H9 (cell line): ENCODE measurements around the gene HLA-E. TPM values are rescaled to one million over a fixed set of nuclear protein-coding genes. Genes with fewer than 3 reads are reported as not detected.
"Not testable (repeated sequence)": the region's sequence is repeated elsewhere in the genome, so short reads cannot be mapped to it uniquely, and the experiment has no call there.

ENCODE experiments used
- DNase-seq: peaks from one replicate; pipeline ENCODE4 v3.0.0-alpha.2; 2017
- H2AFZ ChIP-seq: one replicate; pipeline ENCODE4 v1.6.1; 2013; ENCODE audit warnings: mild to moderate bottlenecking, low read length, control low read depth, moderate library complexity
- H2AK5ac ChIP-seq: 2 replicates; pipeline ENCODE4 v1.6.1; 2013; ENCODE audit warnings: low read length, control low read depth, mixed read lengths; ENCODE audit not compliant: insufficient read length
- H2BK120ac ChIP-seq: one replicate; pipeline ENCODE4 v1.6.1; 2013; ENCODE audit warnings: low read depth, mild to moderate bottlenecking, low read length, control low read depth, inconsistent platforms; ENCODE audit not compliant: poor library complexity, severe bottlenecking
- H2BK12ac ChIP-seq: 2 replicates; pipeline ENCODE4 v1.6.1; 2013; ENCODE audit warnings: low read length, control low read depth, mixed read lengths, low read depth; ENCODE audit not compliant: insufficient read length
- H2BK15ac ChIP-seq: 2 replicates; pipeline ENCODE4 v1.6.1; 2013; ENCODE audit warnings: low read depth, low read length, control low read depth
- H2BK20ac ChIP-seq: one replicate; pipeline ENCODE4 v1.6.1; 2013; ENCODE audit warnings: low read depth, mild to moderate bottlenecking, low read length, control low read depth, inconsistent platforms; ENCODE audit not compliant: poor library complexity, severe bottlenecking
- H2BK5ac ChIP-seq: 2 replicates; pipeline ENCODE4 v1.6.1; 2013; ENCODE audit warnings: low read length, control low read depth, mixed read lengths; ENCODE audit not compliant: insufficient read length
- H3K14ac ChIP-seq: 2 replicates; pipeline ENCODE4 v1.6.1; 2013; ENCODE audit warnings: low read length, control low read depth; ENCODE audit not compliant: insufficient read depth
- H3K18ac ChIP-seq: 2 replicates; pipeline ENCODE4 v1.6.1; 2013; ENCODE audit warnings: low read depth, mild to moderate bottlenecking, mixed read lengths, low read length, control low read depth; ENCODE audit not compliant: insufficient read length
- H3K23ac ChIP-seq: 2 replicates; pipeline ENCODE4 v1.6.1; 2013; ENCODE audit warnings: low read length, control low read depth, mixed read lengths, low read depth; ENCODE audit not compliant: insufficient read length
- H3K23me2 ChIP-seq: 2 replicates; pipeline ENCODE4 v1.6.1; 2013; ENCODE audit warnings: low read depth, mild to moderate bottlenecking, mixed read lengths, low read length, control low read depth; ENCODE audit not compliant: insufficient read length, poor library complexity, severe bottlenecking
- H3K27ac ChIP-seq: 2 replicates; pipeline ENCODE4 v1.5.1; 2013; ENCODE audit warnings: low read length, control low read depth, mixed read lengths, low read depth; ENCODE audit not compliant: insufficient read length
- H3K27me3 ChIP-seq: 2 replicates; pipeline ENCODE4 v1.6.1; 2013; ENCODE audit warnings: low read length, control low read depth, inconsistent platforms; ENCODE audit not compliant: insufficient read depth
- H3K4ac ChIP-seq: 2 replicates; pipeline ENCODE4 v1.6.1; 2013; ENCODE audit warnings: low read depth, mild to moderate bottlenecking, control low read depth, inconsistent platforms, low read length, moderate library complexity
- H3K4me1 ChIP-seq: 2 replicates; pipeline ENCODE4 v1.6.1; 2013; ENCODE audit warnings: low read length, control low read depth, inconsistent platforms; ENCODE audit not compliant: insufficient read depth
- H3K4me2 ChIP-seq: 2 replicates; pipeline ENCODE4 v1.6.1; 2013; ENCODE audit warnings: low read length, control low read depth, mixed read lengths; ENCODE audit not compliant: insufficient read length, insufficient read depth
- H3K56ac ChIP-seq: 2 replicates; pipeline ENCODE4 v1.6.1; 2013; ENCODE audit warnings: low read depth, mild to moderate bottlenecking, mixed read lengths, low read length, control low read depth; ENCODE audit not compliant: insufficient read length
- H3K79me1 ChIP-seq: 2 replicates; pipeline ENCODE4 v1.6.1; 2013; ENCODE audit warnings: low read depth, mild to moderate bottlenecking, moderate library complexity, low read length, control low read depth, inconsistent platforms; ENCODE audit not compliant: insufficient read depth, poor library complexity, severe bottlenecking
- H3K79me2 ChIP-seq: 2 replicates; pipeline ENCODE4 v1.6.1; 2013; ENCODE audit warnings: low read length, control low read depth, inconsistent platforms; ENCODE audit not compliant: insufficient read depth
- H3K9ac ChIP-seq: 2 replicates; pipeline ENCODE4 v1.6.1; 2013; ENCODE audit warnings: low read length, control low read depth, mixed read lengths; ENCODE audit not compliant: insufficient read length; ENCODE audit errors: extremely low read depth
- H3K9me3 ChIP-seq: one replicate; pipeline ENCODE4 v1.6.1; 2013; ENCODE audit warnings: low read depth, low read length, inconsistent platforms; ENCODE audit not compliant: control insufficient read depth
- H3T11ph ChIP-seq: one replicate; pipeline ENCODE4 v1.6.1; 2013; ENCODE audit warnings: mild to moderate bottlenecking, low read length, control low read depth, inconsistent platforms
- H4K20me1 ChIP-seq: one replicate; pipeline ENCODE4 v1.6.1; 2013; ENCODE audit not compliant: control insufficient read depth, insufficient read length, insufficient read depth
- H4K5ac ChIP-seq: 2 replicates; pipeline ENCODE4 v1.6.1; 2013; ENCODE audit warnings: low read depth, mild to moderate bottlenecking, mixed read lengths, low read length, control low read depth; ENCODE audit not compliant: insufficient read length
- H4K8ac ChIP-seq: replicated peaks from 2 replicates; pipeline ENCODE4 v1.6.1; 2013; ENCODE audit warnings: low read length, control low read depth, mixed read lengths, low read depth; ENCODE audit not compliant: insufficient read length
- H4K91ac ChIP-seq: 2 replicates; pipeline ENCODE4 v1.6.1; 2013; ENCODE audit warnings: low read depth, mild to moderate bottlenecking, moderate library complexity, mixed read lengths, low read length, control low read depth; ENCODE audit not compliant: insufficient read length
- H3K27ac Mint-ChIP-seq, 3 experiments: 2 replicates in 2 of 3; 3 replicates in 1 of 3; pipeline ENCODE4 v1.8.0; 2020 to 2021; ENCODE audit warnings: mixed read lengths in 3 of 3, mild to moderate bottlenecking in 1 of 3, moderate library complexity in 1 of 3
- H3K27me3 Mint-ChIP-seq: 2 replicates; pipeline ENCODE4 v1.8.0; 2021; ENCODE audit warnings: low read depth, mild to moderate bottlenecking, moderate library complexity, mixed read lengths
- H3K36me3 Mint-ChIP-seq, 3 experiments: 2 replicates in 2 of 3; 3 replicates in 1 of 3; pipeline ENCODE4 v1.8.0; 2020 to 2021; ENCODE audit warnings: low read depth in 3 of 3, mixed read lengths in 3 of 3; ENCODE audit not compliant: insufficient read depth in 1 of 3
- H3K4me1 Mint-ChIP-seq, 2 experiments: 2 replicates each; pipeline ENCODE4 v1.8.0; 2020; ENCODE audit warnings: mixed read lengths in 2 of 2
- H3K4me3 Mint-ChIP-seq, 2 experiments: 2 replicates in 1 of 2; 3 replicates in 1 of 2; pipeline ENCODE4 v1.8.0; 2020 to 2021; ENCODE audit warnings: mild to moderate bottlenecking in 2 of 2, mixed read lengths in 2 of 2, moderate library complexity in 1 of 2
- H3K9me3 Mint-ChIP-seq, 2 experiments: 2 replicates in 1 of 2; 3 replicates in 1 of 2; pipeline ENCODE4 v1.8.0; 2020; ENCODE audit warnings: mild to moderate bottlenecking in 2 of 2, mixed read lengths in 2 of 2, moderate library complexity in 1 of 2
- CTCF ChIP-seq: fragments of 200-600 bp; sonication (generic); conservative IDR thresholded peaks from 3 replicates; pipeline ENCODE4 v1.8.0; 2021; ENCODE audit warnings: antibody characterized with exemption, mild to moderate bottlenecking
- WGBS: extraction: QIAGEN DNeasy Blood & Tissue Kit; methylation state at CpG from one replicate; pipeline ENCODE4 v1.1.7; 2013; ENCODE audit warnings: missing lambda C conversion rate, low lambda C conversion rate, mixed read lengths; ENCODE audit not compliant: insufficient read length; ENCODE audit errors: extremely low coverage; 5-methylcytosine and 5-hydroxymethylcytosine counted together
- total RNA-seq: library from RNA; stranded (reverse); gene quantifications from 2 replicates; pipeline ENCODE4 v1.2.1, GENCODE V29; 2021

Gene HLA-E
- total RNA-seq, 1 experiment from 2014 or later: 28.1 TPM

DNA sequence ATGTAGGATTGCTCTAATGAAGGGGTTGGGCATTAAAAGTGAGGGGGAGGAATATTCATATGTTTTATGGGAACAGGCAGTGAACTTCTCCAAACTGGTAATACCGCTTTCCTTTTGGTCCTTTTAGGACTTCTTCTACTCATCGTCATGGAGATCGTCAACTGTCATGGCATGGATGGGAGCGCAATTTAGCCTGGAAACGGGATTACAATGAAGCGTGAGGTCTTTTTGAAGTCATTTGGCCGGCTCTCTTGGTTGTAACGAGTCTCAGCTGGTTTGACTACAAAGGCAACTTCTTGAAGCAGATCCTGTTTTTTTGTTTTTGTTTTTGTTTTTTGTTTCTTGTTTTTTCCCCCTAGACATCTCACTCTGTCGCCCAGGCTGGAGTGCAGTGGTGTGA lies 1.4 kb upstream of the HLA-E start:
- no peaks in the 10 kb centered on the region for H3K9me3 Mint-ChIP-seq
- no peak overlapping the region for H3K4ac ChIP-seq

DNA sequence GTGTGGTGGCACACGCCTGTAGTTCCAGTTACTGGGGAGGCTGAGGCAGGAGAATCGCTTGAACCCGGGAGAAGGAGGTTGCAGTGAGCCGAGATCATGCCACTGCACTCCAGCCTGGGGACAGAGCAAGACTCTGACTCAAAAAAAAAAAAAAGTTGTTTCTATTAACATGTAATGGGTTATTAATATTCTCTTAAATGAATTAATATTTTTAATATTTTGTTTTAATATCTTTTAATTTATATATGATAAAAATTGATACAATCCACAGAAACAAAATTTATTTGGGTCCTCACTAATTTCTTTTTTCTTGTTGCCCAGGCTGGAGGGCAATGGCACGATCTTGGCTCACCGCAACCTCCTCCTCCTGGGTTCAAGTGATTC lies 620 bp upstream of the HLA-E start:
- Mint-ChIP-seq H3K27ac (peak overlapping the region in 1 of 3 experiments; percentile 97; a peak in 3 of 7 replicates), H3K36me3 (peaks cover 23 to 27% (median 26%) of the 10 kb centered on the region in 3 experiments; a peak in 6 of 7 replicates), H3K4me3 (peak overlapping the region; percentile 86 to 93; a peak in 4 of 5 replicates), H3K27me3 (peaks cover 27% of the 10 kb centered on the region)
- not testable (repeated sequence) for H3K18ac ChIP-seq, H2BK120ac ChIP-seq, H3K79me1 ChIP-seq, H3K23me2 ChIP-seq, H3K4me1 ChIP-seq, H2BK20ac ChIP-seq, DNase-seq, H3K9me3 ChIP-seq, H3K56ac ChIP-seq, H3K14ac ChIP-seq, H2BK15ac ChIP-seq, H3T11ph ChIP-seq, H3K9ac ChIP-seq, H3K4me1 Mint-ChIP-seq, H4K20me1 ChIP-seq, H3K27me3 ChIP-seq, H2BK5ac ChIP-seq, H2AK5ac ChIP-seq, H2AFZ ChIP-seq, H3K9me3 Mint-ChIP-seq, H4K91ac ChIP-seq, H3K4ac ChIP-seq, H4K5ac ChIP-seq, H3K27ac ChIP-seq, H2BK12ac ChIP-seq, H4K8ac ChIP-seq, H3K79me2 ChIP-seq, H3K23ac ChIP-seq
- no CpG with 5 or more reads among the region's 6 CpGs for WGBS
- peak overlapping the region; percentile 79 for H3K4me2 ChIP-seq

More for the DNA sequence above, 1.4 kb upstream of the HLA-E start:
- Histone ChIP-seq H3K14ac (no peak overlapping the region), H3K27me3 (no peaks in the 10 kb centered on the region; the same call in 1 of the 2 replicates), H2BK12ac (no peak overlapping the region), H3K18ac (no peak overlapping the region), H3K4me1 (no peaks in the 10 kb centered on the region; the same call in 1 of the 2 replicates), H2AK5ac (no peak overlapping the region), H3K23me2 (peaks cover 5% of the 10 kb centered on the region), H4K5ac (no peak overlapping the region), H3K56ac (no peak overlapping the region), H3K79me1 (no peaks in the 10 kb centered on the region), H3T11ph (no peak overlapping the region), H4K8ac (no peak overlapping the region), H2BK20ac (no peak overlapping the region), H3K79me2 (no peaks in the 10 kb centered on the region), H2BK120ac (no peak overlapping the region), H3K4me2 (no peak overlapping the region), H2BK15ac (no peak overlapping the region), H2AFZ (no peak overlapping the region), H4K20me1 (no peaks in the 10 kb centered on the region), H3K23ac (no peak overlapping the region), H3K27ac (no peak overlapping the region), H4K91ac (no peak overlapping the region), H2BK5ac (no peak overlapping the region), H3K9ac (no peak overlapping the region), H3K9me3 (no peaks in the 10 kb centered on the region)
- Mint-ChIP-seq H3K4me1 (peaks cover 7 to 10% of the 10 kb centered on the region in 2 experiments), H3K27ac (no peak overlapping the region), H3K4me3 (no peak overlapping the region), H3K27me3 (peaks cover 31% of the 10 kb centered on the region), H3K36me3 (peaks cover 23 to 27% (median 26%) of the 10 kb centered on the region in 3 experiments; a peak in 6 of 7 replicates)
- no peak for TF ChIP-seq CTCF
- no CpG with 5 or more reads among the region's 9 CpGs for WGBS
- no peak for DNase-seq
